HEK293T (cell line): Measurements from ENCODE around the gene NAA11.

Experiments
- CTCF ChIA-PET: fragments of 350-600 bp; formaldehyde crosslinking; extraction: SDS; loops from one replicate; lab custom pipeline; 2021; ENCODE audit warnings: antibody characterized with exemption, inconsistent platforms; lab: Yijun Ruan, JAX
- POLR2A ChIA-PET: fragments of 350-600 bp; formaldehyde crosslinking; extraction: SDS; loops from one replicate; lab custom pipeline; 2020; ENCODE audit warnings: antibody characterized with exemption, inconsistent platforms; lab: Yijun Ruan, JAX
- DNase-seq: peaks from one replicate; pipeline ENCODE4 v3.0.0; 2012; ENCODE audit warnings: mixed read lengths; ENCODE audit errors: extremely low spot score
- ARNT ChIP-seq: fragments of 450-650 bp; IDR thresholded peaks from 2 replicates; pipeline ENCODE4 v1.6.1; 2017; ENCODE audit warnings: mild to moderate bottlenecking
- BHLHE40 ChIP-seq: fragments of 450-650 bp; IDR thresholded peaks from 2 replicates; pipeline ENCODE4 v1.6.1; 2016; ENCODE audit warnings: mild to moderate bottlenecking, moderate library complexity, borderline replicate concordance
- CTBP1 ChIP-seq: fragments of 450-650 bp; IDR thresholded peaks from 2 replicates; pipeline ENCODE4 v1.6.1; 2016; ENCODE audit warnings: borderline replicate concordance
- ELF4 ChIP-seq: fragments of 450-650 bp; IDR thresholded peaks from 2 replicates; pipeline ENCODE4 v1.6.1; 2017; ENCODE audit warnings: antibody characterized with exemption
- FOXA1 ChIP-seq: fragments of 450-650 bp; IDR thresholded peaks from 2 replicates; pipeline ENCODE4 v1.6.1; 2016; ENCODE audit warnings: mild to moderate bottlenecking
- FOXK2 ChIP-seq: fragments of 450-650 bp; IDR thresholded peaks from 2 replicates; pipeline ENCODE4 v1.6.1; 2016; ENCODE audit warnings: mild to moderate bottlenecking
- FOXM1 ChIP-seq: fragments of 450-650 bp; IDR thresholded peaks from 2 replicates; pipeline ENCODE4 v1.6.1; 2017; ENCODE audit warnings: mild to moderate bottlenecking, borderline replicate concordance
- HDGF ChIP-seq: fragments of 450-650 bp; IDR thresholded peaks from 2 replicates; pipeline ENCODE4 v1.6.1; 2017; ENCODE audit warnings: antibody characterized with exemption, borderline replicate concordance
- L3MBTL2 ChIP-seq: fragments of 450-650 bp; conservative IDR thresholded peaks from 2 replicates; pipeline ENCODE4 v1.6.1; 2016; ENCODE audit warnings: mild to moderate bottlenecking
- LEF1 ChIP-seq: fragments of 450-650 bp; IDR thresholded peaks from 2 replicates; pipeline ENCODE4 v1.6.1; 2017; ENCODE audit warnings: mild to moderate bottlenecking, borderline replicate concordance
- NFRKB ChIP-seq: fragments of 450-650 bp; IDR thresholded peaks from 2 replicates; pipeline ENCODE4 v1.6.1; 2016; ENCODE audit warnings: mild to moderate bottlenecking, moderate library complexity
- PKNOX1 ChIP-seq: fragments of 450-650 bp; IDR thresholded peaks from 2 replicates; pipeline ENCODE4 v1.6.1; 2016
- SP1 ChIP-seq: fragments of 450-650 bp; IDR thresholded peaks from 2 replicates; pipeline ENCODE4 v1.6.1; 2017
- SUZ12 ChIP-seq: fragments of 450-650 bp; IDR thresholded peaks from 2 replicates; pipeline ENCODE4 v1.6.1; 2016; ENCODE audit warnings: mild to moderate bottlenecking
- TARDBP ChIP-seq: fragments of 450-650 bp; IDR thresholded peaks from 2 replicates; pipeline ENCODE4 v1.6.1; 2016
- ZNF384 ChIP-seq: fragments of 450-650 bp; IDR thresholded peaks from 2 replicates; pipeline ENCODE4 v1.6.1; 2016

NAA11 gene

GRCh38 chr4:79360006-79360405 is 34.1 kb upstream of the NAA11 start:
- TF ChIP-seq NFRKB = no peak
- TF ChIP-seq BHLHE40 = no peak
- no peak for TF ChIP-seq FOXK2
- no peak for TF ChIP-seq HDGF
- no peak for TF ChIP-seq CTBP1
- CTCF ChIA-PET = no interaction called here
- POLR2A ChIA-PET = no interaction called here
- no peak for DNase-seq

- no peak for TF ChIP-seq LEF1
- no peak for TF ChIP-seq FOXK2
- no peak for TF ChIP-seq ARNT
- no peak for TF ChIP-seq ELF4
- TF ChIP-seq SUZ12 = no peak
- TF ChIP-seq FOXM1 = no peak
- TF ChIP-seq HDGF = no peak
- no peak for TF ChIP-seq ZNF384
- no peak for TF ChIP-seq NFRKB
- TF ChIP-seq SP1 = no peak
- TF ChIP-seq PKNOX1 = no peak
- TF ChIP-seq TARDBP = no peak
- no peak for TF ChIP-seq L3MBTL2
- TF ChIP-seq FOXA1 = no peak
- CTCF ChIA-PET = no interaction called here
- no peak for DNase-seq
- POLR2A ChIA-PET = no interaction called here
Measured at GRCh38 chr4:79358438-79358837, 32.6 kb upstream of the NAA11 start.

GRCh38 chr4:79357365-79357764 is 31.5 kb upstream of the NAA11 start:
- ChIA-PET POLR2A (no interaction called here), CTCF (no interaction called here)
- TF ChIP-seq SUZ12 (no peak), FOXK2 (no peak), ARNT (no peak), ZNF384 (no peak), HDGF (no peak), PKNOX1 (no peak), FOXM1 (no peak), L3MBTL2 (no peak), FOXA1 (no peak), LEF1 (no peak), ELF4 (no peak), NFRKB (no peak)
- no peak for DNase-seq

- TF ChIP-seq LEF1 (no peak), ZNF384 (no peak), CTBP1 (no peak), SP1 (no peak), SUZ12 (no peak), HDGF (no peak), FOXK2 (no peak), FOXM1 (no peak), L3MBTL2 (no peak), FOXA1 (no peak), ELF4 (no peak), ARNT (no peak), TARDBP (no peak), NFRKB (no peak), BHLHE40 (no peak), PKNOX1 (no peak)
- CTCF ChIA-PET = no interaction called here
- no peak for DNase-seq
- POLR2A ChIA-PET = no interaction called here
Measured at GRCh38 chr4:79353075-79353474, 27.2 kb upstream of the NAA11 start.

GRCh38 chr4:79348405-79348804 is 22.5 kb upstream of the NAA11 start:
- ChIA-PET POLR2A (no interaction called here), CTCF (no interaction called here)
- no peak for TF ChIP-seq FOXM1
- no peak for TF ChIP-seq CTBP1
- no peak for DNase-seq

GRCh38 chr4:79341893-79342653 is 16.2 kb upstream of the NAA11 start:
- TF ChIP-seq SP1 = no peak
- no peak for TF ChIP-seq CTBP1
- no peak for TF ChIP-seq SUZ12
- no peak for TF ChIP-seq FOXA1
- no peak for TF ChIP-seq ARNT
- TF ChIP-seq ZNF384 = no peak
- no peak for TF ChIP-seq L3MBTL2
- no peak for TF ChIP-seq PKNOX1
- ChIA-PET CTCF (interaction anchor here (0.6 kb wide), 1 partner anchor 387 kb away, joined by 3 read pairs; no protein-coding TSS in a partner anchor), POLR2A (no interaction called here)
- no peak for DNase-seq
